ENCODE measurements around the gene SRD5A3. TPM values are rescaled to one million over a fixed set of nuclear protein-coding genes. Genes with fewer than 3 reads are reported as not detected.

SRD5A3 gene
- total RNA-seq, 6 donors from 2014 or later, result 7.2 to 21.4 (median 13.0) TPM

- H3K9me3 ChIP-seq, result no peaks in the 10 kb centered on the region
- H3K27ac ChIP-seq, result no peak overlapping the region
- ATAC-seq (ENCODE audit: low FRiP score in 2 of 2) (no peak), DNase-seq (no peak)
- no peaks in the 10 kb centered on the region for H3K27me3 ChIP-seq
- no peaks in the 10 kb centered on the region for H3K36me3 ChIP-seq
- WGBS, 2 donors, result 44 to 49% methylated on average over 3 of the region's 3 CpGs
- no peak for TF ChIP-seq POLR2AphosphoS5 (IDR thresholded peaks at IDR 0.05)
- TF ChIP-seq, protein P1, sequence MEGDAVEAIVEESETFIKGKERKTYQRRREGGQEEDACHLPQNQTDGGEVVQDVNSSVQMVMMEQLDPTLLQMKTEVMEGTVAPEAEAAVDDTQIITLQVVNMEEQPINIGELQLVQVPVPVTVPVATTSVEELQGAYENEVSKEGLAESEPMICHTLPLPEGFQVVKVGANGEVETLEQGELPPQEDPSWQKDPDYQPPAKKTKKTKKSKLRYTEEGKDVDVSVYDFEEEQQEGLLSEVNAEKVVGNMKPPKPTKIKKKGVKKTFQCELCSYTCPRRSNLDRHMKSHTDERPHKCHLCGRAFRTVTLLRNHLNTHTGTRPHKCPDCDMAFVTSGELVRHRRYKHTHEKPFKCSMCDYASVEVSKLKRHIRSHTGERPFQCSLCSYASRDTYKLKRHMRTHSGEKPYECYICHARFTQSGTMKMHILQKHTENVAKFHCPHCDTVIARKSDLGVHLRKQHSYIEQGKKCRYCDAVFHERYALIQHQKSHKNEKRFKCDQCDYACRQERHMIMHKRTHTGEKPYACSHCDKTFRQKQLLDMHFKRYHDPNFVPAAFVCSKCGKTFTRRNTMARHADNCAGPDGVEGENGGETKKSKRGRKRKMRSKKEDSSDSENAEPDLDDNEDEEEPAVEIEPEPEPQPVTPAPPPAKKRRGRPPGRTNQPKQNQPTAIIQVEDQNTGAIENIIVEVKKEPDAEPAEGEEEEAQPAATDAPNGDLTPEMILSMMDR (IDR thresholded peaks at IDR 0.05), result no peak
- peaks cover 0 to 6% (median 0%) of the 10 kb centered on the region in 4 donors for H3K4me1 ChIP-seq
- H3K4me3 ChIP-seq, result no peak overlapping the region
Observed at GRCh38 chr4:55340266-55340665, 5.8 kb upstream of the SRD5A3 start.

DNA sequence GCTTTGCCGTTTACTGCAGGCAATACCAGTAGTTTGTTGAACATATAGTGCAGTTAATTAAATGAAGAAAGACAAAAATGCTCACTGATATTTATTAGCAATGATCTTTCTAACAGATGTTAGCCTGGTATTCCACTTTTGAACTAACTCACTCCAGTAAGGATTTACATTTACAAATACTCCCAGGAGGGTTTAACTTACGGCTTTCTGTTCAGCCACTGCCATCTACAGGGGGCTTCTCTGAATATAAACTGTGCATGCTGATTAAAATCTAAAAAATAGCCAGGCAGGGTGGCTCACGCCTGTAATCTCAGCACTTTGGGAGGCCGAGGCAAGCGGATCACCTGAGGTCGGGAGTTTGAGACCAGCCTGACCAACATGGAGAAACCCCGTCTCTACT lies 2.2 kb upstream of the SRD5A3 start:
- Histone ChIP-seq H3K4me3 (no peak overlapping the region), H3K9me3 (no peaks in the 10 kb centered on the region), H3K36me3 (no peaks in the 10 kb centered on the region), H3K27me3 (no peaks in the 10 kb centered on the region), H3K4me1 (peaks cover 20 to 30% (median 24%) of the 10 kb centered on the region in 4 donors), H3K27ac (no peak overlapping the region)
- TF ChIP-seq, protein P1 (IDR thresholded peaks at IDR 0.05), result no peak
- TF ChIP-seq POLR2A (IDR thresholded peaks at IDR 0.05) (no peak), POLR2AphosphoS5 (IDR thresholded peaks at IDR 0.05) (no peak), EP300 (IDR thresholded peaks at IDR 0.05) (no peak)
- WGBS, 2 donors, result 93 to 96% methylated on average over 7 of the region's 7 CpGs
- no peak for DNase-seq
- ATAC-seq (ENCODE audit: low FRiP score in 2 of 2), result no peak

- TF ChIP-seq POLR2A (IDR thresholded peaks at IDR 0.05), result no peak
- no peak for TF ChIP-seq EP300 (IDR thresholded peaks at IDR 0.05)
- TF ChIP-seq, protein P1 (IDR thresholded peaks at IDR 0.05), result no peak
- no peak for TF ChIP-seq POLR2AphosphoS5 (IDR thresholded peaks at IDR 0.05)
- no peak overlapping the region for H3K4me3 ChIP-seq
- H3K36me3 ChIP-seq, result no peaks in the 10 kb centered on the region
- H3K27ac ChIP-seq, result peak overlapping the region in 1 of 4 donors; percentile 92
- ATAC-seq (ENCODE audit: low FRiP score in 2 of 2) (no peak), DNase-seq (no peak)
- H3K27me3 ChIP-seq, result no peaks in the 10 kb centered on the region
- 91 to 96% methylated on average over 3 of the region's 3 CpGs for WGBS, 2 donors
- peaks cover 20 to 30% (median 24%) of the 10 kb centered on the region in 4 donors for H3K4me1 ChIP-seq
- no peaks in the 10 kb centered on the region for H3K9me3 ChIP-seq
Observed at GRCh38 chr4:55345054-55345453, 988 bp upstream of the SRD5A3 start.

DNA sequence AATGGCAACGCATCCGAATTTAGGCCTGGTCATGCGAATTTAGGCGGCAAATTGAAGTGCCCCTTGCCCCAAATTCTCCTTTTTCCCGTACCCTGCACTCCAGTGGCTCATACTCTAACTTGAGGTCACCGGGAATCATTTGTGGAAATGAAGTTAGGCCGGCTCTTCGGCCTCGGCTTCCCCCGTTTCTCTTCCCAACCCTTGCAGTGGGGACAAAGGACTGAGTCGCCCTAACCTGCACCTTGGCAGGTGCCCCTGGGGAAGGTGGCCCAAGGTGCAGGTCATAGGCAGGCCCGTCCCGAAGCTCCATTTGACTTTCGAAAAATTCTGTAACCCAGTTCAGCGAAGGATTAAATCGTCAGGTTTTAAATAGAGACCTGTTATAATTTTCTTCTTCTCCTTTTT lies 811 bp downstream of the SRD5A3 start:
- ATAC-seq (ENCODE audit: low FRiP score in 2 of 2), result peak in 1 of 2 donors; percentile 15
- H3K27ac ChIP-seq, result peak overlapping the region; percentile 92 to 97 (median 95)
- DNase-seq, result no peak
- no peaks in the 10 kb centered on the region for H3K9me3 ChIP-seq
- H3K4me3 ChIP-seq, result peak overlapping the region; percentile 51 to 91 (median 65)
- no peaks in the 10 kb centered on the region for H3K36me3 ChIP-seq
- no peaks in the 10 kb centered on the region for H3K27me3 ChIP-seq
- 42 to 57% methylated on average over 14 to 16 of the region's 16 CpGs for WGBS, 2 donors
- H3K4me1 ChIP-seq, result peaks cover 20 to 29% (median 26%) of the 10 kb centered on the region in 4 donors
- TF ChIP-seq POLR2A (IDR thresholded peaks at IDR 0.05) (no peak), POLR2AphosphoS5 (IDR thresholded peaks at IDR 0.05) (no peak), EP300 (IDR thresholded peaks at IDR 0.05) (no peak)
- TF ChIP-seq, protein P1 (IDR thresholded peaks at IDR 0.05), result no peak

DNA sequence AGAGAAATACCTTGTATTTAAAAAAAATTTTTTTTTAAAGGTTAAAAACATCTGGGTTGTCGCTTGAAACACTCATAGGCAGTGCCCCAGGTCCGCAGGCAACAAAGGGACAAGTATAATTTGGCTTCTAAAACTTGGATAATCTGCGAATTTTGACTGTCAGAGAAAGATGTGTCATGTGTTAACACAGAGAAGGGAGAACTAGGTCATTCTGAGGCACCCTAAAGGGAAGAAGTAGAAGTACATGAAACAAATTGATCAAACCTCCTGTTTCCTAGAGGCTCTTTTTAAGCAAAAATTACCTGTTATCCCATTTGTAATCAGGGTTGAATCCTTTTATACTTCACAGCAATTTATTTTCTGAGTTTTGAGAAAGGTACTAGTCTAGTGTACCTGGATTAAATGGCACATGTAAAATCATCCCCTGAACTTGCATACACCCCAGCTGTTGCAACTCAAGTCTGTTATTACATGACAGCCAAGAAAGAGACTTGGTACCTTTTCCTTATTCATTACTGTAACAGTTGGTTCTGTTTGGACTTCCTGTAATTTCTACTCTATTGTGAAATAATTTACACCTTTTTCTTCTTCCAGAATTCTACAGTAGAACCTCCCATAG lies 1.7 kb downstream of the SRD5A3 start:
- Histone ChIP-seq H3K9me3 (no peaks in the 10 kb centered on the region), H3K27ac (peak overlapping the region; percentile 92 to 97 (median 95)), H3K36me3 (no peaks in the 10 kb centered on the region), H3K4me3 (peak overlapping the region in 2 of 4 donors; percentile 73 to 91), H3K4me1 (peaks cover 20 to 35% (median 31%) of the 10 kb centered on the region in 4 donors), H3K27me3 (no peaks in the 10 kb centered on the region)
- TF ChIP-seq POLR2A (IDR thresholded peaks at IDR 0.05), result no peak
- TF ChIP-seq POLR2AphosphoS5 (IDR thresholded peaks at IDR 0.05), result no peak
- TF ChIP-seq EP300 (IDR thresholded peaks at IDR 0.05), result peak in 1 of 4 donors; percentile 8
- TF ChIP-seq, protein P1 (IDR thresholded peaks at IDR 0.05), result peak in 1 of 6 experiments; percentile 15
- 82 to 91% methylated on average over 3 of the region's 3 CpGs for WGBS, 2 donors
- ATAC-seq (ENCODE audit: low FRiP score in 2 of 2) (no peak), DNase-seq (no peak)
